ENCODE measurements around the gene ABLIM1. TPM values are rescaled to one million over a fixed set of nuclear protein-coding genes. Genes with fewer than 3 reads are reported as not detected.

ABLIM1 gene
- 5.8 and 17.1 TPM in 2 replicates for total RNA-seq

DNA sequence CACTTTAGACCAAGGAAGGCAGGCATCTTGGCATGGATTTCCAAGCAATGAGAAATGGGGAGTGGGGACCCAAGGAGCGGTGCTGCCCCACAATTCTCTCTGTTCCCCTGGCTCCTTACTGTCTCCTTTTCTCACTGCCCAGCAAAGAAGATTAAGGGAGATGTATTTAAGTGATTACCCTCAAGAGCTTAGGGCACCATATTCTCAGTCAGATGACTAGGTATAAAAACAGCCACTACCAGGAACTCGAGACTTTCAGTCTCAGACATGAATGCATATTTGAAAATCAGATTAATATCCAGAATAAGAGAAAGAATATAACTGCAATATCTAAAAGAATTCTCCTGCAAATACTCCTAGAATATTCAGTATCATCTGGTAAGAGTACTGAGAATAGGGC, at the start of gene ABLIM1:
TSS of gene ABLIM1 (minus strand) at position 101 of the 400 bp plus-strand sequence. CDS start at position 26, 75 bp downstream.

DNA sequence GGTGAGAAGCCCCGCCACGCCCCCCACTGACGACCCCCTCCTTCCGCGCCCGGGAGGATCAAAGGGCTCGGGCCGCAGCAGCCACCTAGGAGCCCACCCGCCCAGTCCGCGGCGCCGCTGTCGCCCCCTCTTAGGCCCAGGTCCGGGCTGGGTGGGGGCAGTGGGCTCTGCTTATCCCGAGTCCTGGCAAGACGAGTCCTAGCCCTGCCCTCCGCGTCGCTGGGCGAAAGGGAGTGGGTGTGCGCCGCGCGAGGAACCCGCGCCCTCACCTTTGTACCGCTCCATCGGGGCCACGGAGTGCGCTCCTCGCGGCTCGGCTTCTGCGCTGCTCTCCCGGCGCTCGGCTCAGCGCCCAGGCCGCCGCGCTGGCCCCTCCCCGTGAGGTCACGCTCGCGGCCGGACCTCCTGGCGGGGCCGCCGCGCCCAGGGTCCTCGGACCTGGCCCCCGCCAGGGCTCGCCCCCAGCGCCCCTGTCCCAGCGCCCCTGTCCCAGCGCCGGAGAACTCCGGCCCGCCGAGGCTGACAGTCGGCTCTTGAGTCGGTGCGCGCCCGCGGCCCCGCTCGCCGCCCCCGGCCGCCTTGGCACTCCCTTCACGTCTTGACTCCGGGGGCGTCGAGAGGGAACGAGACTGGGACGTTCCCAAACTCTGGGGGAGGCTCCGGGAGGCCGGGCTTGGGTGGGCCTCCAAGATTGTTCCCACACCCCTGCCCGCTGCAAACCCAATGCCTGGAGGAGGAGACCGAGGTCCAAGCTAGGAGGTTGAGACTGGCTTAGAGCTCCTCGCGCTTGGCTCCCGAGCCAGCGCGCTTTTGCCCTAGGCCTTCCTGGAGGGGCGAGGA, 253.7 kb downstream of the ABLIM1 start, which contains the start of gene AFAP1L2:
TSS of gene AFAP1L2 (minus strand) at position 332 of the 840 bp plus-strand sequence. CDS start at position 285, 47 bp downstream.

Other genes starting within 250 kb of the ABLIM1 start
- gene FHIP2A, start 163.5 kb upstream of the ABLIM1 start, total RNA-seq, result 37.8 and 48.7 TPM in 2 replicates

Data from smooth muscle cell of the pulmonary artery (primary cell).